Activated CD8-positive, alpha-beta memory T cell treated with anti-CD3 and anti-CD28 coated beads, Interleukin-2, amount 10 ng/mL, durations not matched to agents 7 days and 5 days (primary cell): ENCODE data around the gene NPBWR2. TPM values are rescaled to one million over a fixed set of nuclear protein-coding genes. Genes with fewer than 3 reads are reported as not detected.
A peak's percentile ranks its signal among the peaks of the same experiment; 100 is the strongest.
"Not testable (repeated sequence)": the region's sequence is repeated elsewhere in the genome, so short reads cannot be mapped to it uniquely, and the experiment has no call there.

Experiments used
- ATAC-seq: fragments of 150-1000 bp; cut with Tn5 transposase; one replicate; pipeline ENCODE4 v1.10.0; 2021; ENCODE audit warnings: moderate library complexity
- CTCF ChIA-PET: fragments of 350-600 bp; sonication (Branson Sonifier 250); formaldehyde crosslinking; loops from one replicate; lab custom pipeline; 2021; ENCODE audit warnings: antibody characterized with exemption; lab: Charles Lee
- DNase-seq: peaks from one replicate; pipeline ENCODE4 v3.0.0-alpha.2; 2020
- H3K27ac Mint-ChIP-seq: one replicate; pipeline ENCODE4 v1.8.0; 2021; ENCODE audit warnings: mild to moderate bottlenecking, mixed read lengths
- H3K27me3 Mint-ChIP-seq: one replicate; pipeline ENCODE4 v1.8.0; 2021; ENCODE audit warnings: mixed read lengths
- H3K36me3 Mint-ChIP-seq: one replicate; pipeline ENCODE4 v1.8.0; 2021; ENCODE audit warnings: mild to moderate bottlenecking, mixed read lengths
- H3K4me1 Mint-ChIP-seq: one replicate; pipeline ENCODE4 v1.8.0; 2021; ENCODE audit warnings: mixed read lengths
- H3K4me3 Mint-ChIP-seq: one replicate; pipeline ENCODE4 v1.8.0; 2021; ENCODE audit warnings: mild to moderate bottlenecking, moderate library complexity, mixed read lengths
- H3K9me3 Mint-ChIP-seq: one replicate; pipeline ENCODE4 v1.8.0; 2022; ENCODE audit warnings: low read depth, mixed read lengths
- total RNA-seq, 2 experiments: library from RNA; stranded (reverse); gene quantifications; one replicate each; pipeline ENCODE4 v1.2.3, GENCODE V29; 2021

NPBWR2 gene
- total RNA-seq, 2 experiments from 2014 or later, result not detected

DNA sequence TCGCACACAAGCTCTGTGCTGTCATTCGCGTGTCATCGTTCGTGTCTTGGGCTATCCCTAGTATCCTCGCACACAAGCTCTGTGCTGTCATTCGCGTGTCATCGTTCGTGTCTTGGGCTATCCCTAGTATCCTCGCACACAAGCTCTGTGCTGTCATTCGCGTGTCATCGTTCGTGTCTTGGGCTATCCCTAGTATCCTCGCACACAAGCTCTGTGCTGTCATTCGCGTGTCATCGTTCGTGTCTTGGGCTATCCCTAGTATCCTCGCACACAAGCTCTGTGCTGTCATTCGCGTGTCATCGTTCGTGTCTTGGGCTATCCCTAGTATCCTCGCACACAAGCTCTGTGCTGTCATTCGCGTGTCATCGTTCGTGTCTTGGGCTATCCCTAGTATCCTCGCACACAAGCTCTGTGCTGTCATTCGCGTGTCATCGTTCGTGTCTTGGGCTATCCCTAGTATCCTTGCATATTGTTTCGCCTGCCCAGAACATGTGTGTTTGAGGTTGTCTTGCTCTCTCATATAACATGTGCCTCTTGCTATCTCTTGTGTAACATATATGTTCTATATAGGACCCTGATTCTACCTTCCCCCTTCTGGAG, 20.0 kb downstream of the NPBWR2 start:
- not testable (repeated sequence) for H3K27ac Mint-ChIP-seq, H3K36me3 Mint-ChIP-seq, H3K4me3 Mint-ChIP-seq, ATAC-seq, DNase-seq, H3K9me3 Mint-ChIP-seq
- CTCF ChIA-PET, result interaction anchor here (1.2 kb wide), 1 partner anchor 33 kb away, joined by 4 read pairs; no protein-coding TSS in a partner anchor
- Mint-ChIP-seq H3K27me3 (peaks cover 26% of the 10 kb centered on the region), H3K4me1 (peaks cover 11% of the 10 kb centered on the region)

- Mint-ChIP-seq H3K4me3 (no peak overlapping the region), H3K9me3 (peaks cover 2% of the 10 kb centered on the region), H3K36me3 (no peaks in the 10 kb centered on the region), H3K27ac (no peak overlapping the region), H3K27me3 (peaks cover 27% of the 10 kb centered on the region), H3K4me1 (peaks cover 16% of the 10 kb centered on the region)
- DNase-seq, result no peak
- CTCF ChIA-PET, result interaction anchor here (1.0 to 4.8 kb wide), 4 partner anchors 9 to 48 kb away, joined by 3 to 30 read pairs (median 4); no protein-coding TSS in a partner anchor
- ATAC-seq, result no peak
These were observed 20.6 kb downstream of the NPBWR2 start for GRCh38 chr20:64086801-64087200.

GRCh38 chr20:64084685-64085152, 22.6 kb downstream of the NPBWR2 start:
- Mint-ChIP-seq H3K27ac (no peak overlapping the region), H3K27me3 (peaks cover 30% of the 10 kb centered on the region), H3K9me3 (peaks cover 2% of the 10 kb centered on the region), H3K36me3 (no peaks in the 10 kb centered on the region), H3K4me3 (peak overlapping the region; percentile 54), H3K4me1 (peaks cover 22% of the 10 kb centered on the region)
- DNase-seq (no peak), ATAC-seq (no peak)
- CTCF ChIA-PET, result interaction anchor here (1.2 to 8.4 kb wide), 10 partner anchors 11 to 201 kb away, joined by 4 to 110 read pairs (median 6); partner anchors contain the start of gene TCEA2

DNA sequence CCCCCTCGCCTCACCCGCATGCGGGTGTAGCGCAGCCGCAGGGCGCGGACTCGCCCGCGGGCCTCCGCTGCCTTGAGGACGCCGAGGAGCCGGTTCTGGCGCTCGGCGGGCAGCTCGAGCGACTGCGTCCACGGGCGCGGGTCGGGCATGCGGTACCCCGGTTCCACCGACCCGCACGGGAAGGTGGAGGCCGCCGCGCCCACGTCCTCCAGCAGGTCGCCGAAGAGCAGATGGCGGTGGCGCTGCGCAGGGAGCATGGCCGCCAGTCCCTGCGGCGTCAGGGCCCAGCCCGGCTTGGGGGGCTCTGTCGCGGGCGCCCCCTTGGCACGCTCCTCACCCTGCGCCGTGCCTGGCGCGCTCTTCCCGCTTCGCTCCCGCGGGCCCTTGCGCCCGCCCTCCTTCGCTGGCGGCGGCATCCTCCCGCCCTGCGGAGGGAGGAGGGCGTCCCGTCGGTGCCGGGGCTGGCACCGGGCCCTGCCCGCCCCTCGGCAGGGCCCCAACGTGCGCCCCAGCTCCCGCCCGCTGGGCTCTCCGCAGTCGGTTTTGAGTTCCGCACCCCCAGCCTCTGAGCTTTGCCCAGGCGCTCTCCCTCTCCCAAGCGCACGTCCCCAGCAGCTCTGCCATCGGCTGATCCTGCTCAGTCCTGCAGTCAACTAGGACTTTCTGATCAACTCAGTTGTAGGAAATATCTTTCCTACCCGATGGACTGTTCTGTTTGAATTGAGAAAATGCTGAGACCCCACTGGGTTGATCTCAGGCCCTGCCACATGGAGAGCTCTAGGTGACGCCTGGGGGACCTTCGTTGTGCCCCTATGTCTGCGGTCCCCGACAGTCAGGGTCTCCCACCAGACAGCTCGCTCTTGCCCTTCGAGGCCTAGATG, 23.3 kb downstream of the NPBWR2 start, which contains the start of gene LKAAEAR1:
Gene LKAAEAR1 (minus strand): TSS at position 595 of the 881 bp plus-strand sequence. CDS start 179 bp downstream, at position 416.
- Mint-ChIP-seq H3K4me3 (peak within 1 kb of the TSS; percentile 58), H3K9me3 (peaks cover 2% of the 10 kb centered on the region), H3K27ac (no peak within 1 kb of the TSS), H3K27me3 (peaks cover 30% of the 10 kb centered on the region), H3K36me3 (peaks cover 1% of the 10 kb centered on the region), H3K4me1 (peaks cover 22% of the 10 kb centered on the region)
- ATAC-seq, result no peak
- CTCF ChIA-PET, result interaction anchor here (0.7 to 8.4 kb wide), 17 partner anchors 12 to 588 kb away, joined by 3 to 110 read pairs (median 5); partner anchors contain the start of genes NPBWR2, PCMTD2, SAMD10 and TCEA2
- no peak for DNase-seq

DNA sequence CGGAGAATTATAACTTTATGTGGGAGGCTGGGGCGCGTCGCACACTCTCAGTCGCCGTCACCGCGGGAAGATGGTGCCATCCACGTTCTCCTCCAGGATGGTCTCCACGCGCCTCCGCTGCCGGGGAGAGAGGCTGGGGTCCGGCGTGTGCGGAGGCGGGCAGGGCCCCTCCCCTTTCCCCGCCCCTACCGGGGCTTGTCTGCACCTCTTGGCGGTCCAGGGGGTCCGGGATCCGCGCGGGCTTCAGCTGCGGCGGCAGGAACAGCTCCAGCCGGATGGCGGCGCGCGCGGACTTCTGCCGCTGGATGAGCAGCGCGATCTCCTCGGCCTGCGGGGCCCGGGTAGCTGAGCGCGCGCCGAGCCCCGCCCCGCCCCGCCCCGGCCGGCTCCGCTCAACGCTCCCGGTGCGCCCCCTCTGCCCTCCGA, 24.0 kb downstream of the NPBWR2 start:
- H3K4me1 Mint-ChIP-seq, result peaks cover 22% of the 10 kb centered on the region
- H3K36me3 Mint-ChIP-seq, result peaks cover 4% of the 10 kb centered on the region
- peaks cover 2% of the 10 kb centered on the region for H3K9me3 Mint-ChIP-seq
- H3K27me3 Mint-ChIP-seq, result peaks cover 30% of the 10 kb centered on the region
- ATAC-seq (peak; percentile 48), DNase-seq (peak; percentile 78)
- H3K4me3 Mint-ChIP-seq, result peak overlapping the region; percentile 58
- no peak overlapping the region for H3K27ac Mint-ChIP-seq
- CTCF ChIA-PET, result interaction anchor here (0.7 to 8.4 kb wide), 17 partner anchors 12 to 587 kb away, joined by 3 to 110 read pairs (median 5); partner anchors contain the start of genes NPBWR2, PCMTD2, SAMD10 and TCEA2

DNA sequence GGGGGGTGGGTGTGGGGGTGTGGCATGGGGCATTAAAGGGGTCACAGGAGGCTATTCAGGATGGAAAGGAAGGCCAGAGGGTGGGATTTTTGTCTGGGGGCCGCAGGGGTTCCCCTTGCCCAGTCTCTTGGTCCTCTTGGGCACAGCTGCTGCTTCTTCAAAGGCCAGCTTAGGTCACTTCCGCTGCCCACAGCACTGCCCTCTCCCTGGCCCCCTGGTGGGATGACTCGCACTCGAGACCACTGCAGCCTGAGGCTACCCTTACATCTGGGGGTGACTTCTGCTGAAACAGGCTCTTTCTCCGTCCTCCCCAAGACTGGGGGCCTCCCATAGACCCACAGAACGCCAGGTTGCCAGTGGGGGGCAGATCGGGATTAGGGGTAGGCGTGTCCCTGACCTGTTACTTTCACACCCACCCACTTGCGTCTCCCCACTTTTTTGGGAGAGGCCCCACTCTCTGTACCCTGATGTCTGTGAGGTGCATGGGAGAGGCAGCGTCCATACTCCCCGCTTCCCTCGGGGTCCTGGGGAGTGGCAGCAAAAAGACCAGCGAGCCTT, 24.5 kb downstream of the NPBWR2 start:
- no peak overlapping the region for H3K27ac Mint-ChIP-seq
- ATAC-seq, result no peak
- CTCF ChIA-PET, result interaction anchor here (1.0 to 8.4 kb wide), 15 partner anchors 13 to 587 kb away, joined by 3 to 110 read pairs (median 5); partner anchors contain the start of genes NPBWR2, PCMTD2, SAMD10 and TCEA2
- peaks cover 30% of the 10 kb centered on the region for H3K27me3 Mint-ChIP-seq
- peaks cover 5% of the 10 kb centered on the region for H3K36me3 Mint-ChIP-seq
- DNase-seq, result no peak
- H3K9me3 Mint-ChIP-seq, result peaks cover 2% of the 10 kb centered on the region
- peaks cover 22% of the 10 kb centered on the region for H3K4me1 Mint-ChIP-seq
- peak overlapping the region; percentile 58 for H3K4me3 Mint-ChIP-seq

DNA sequence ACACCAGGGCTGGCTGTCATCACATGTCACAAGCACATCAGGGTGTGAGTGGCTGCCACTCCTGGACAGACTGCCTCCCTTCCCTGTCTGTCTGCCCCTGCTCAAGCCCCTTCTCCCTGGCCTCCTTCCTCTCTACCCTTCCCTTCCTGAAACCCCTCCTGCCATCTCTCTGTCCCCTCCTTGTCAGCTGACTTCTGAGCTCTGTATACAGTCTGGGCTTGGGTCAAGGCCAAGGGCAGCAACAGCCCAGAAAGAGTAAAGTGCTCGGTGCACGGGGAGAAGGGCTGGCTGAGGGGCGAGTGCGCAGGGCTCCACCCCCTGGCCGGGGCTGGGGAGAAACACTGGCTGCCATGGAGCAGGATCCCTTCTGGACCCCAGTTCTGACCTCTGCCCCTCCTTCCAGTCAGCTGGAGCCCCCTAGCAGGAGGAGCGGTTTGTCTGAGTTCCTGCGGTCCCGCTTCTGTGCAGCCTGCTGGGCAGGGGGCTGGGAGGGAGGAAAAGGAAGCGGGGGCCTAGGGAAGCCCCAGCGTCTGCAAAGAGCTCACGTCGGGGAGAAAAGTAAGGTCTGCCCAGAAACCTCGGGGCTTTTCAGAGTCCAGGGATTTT, 25.1 kb downstream of the NPBWR2 start:
- DNase-seq (no peak), ATAC-seq (no peak)
- H3K4me3 Mint-ChIP-seq, result no peak overlapping the region
- peaks cover 30% of the 10 kb centered on the region for H3K27me3 Mint-ChIP-seq
- peaks cover 23% of the 10 kb centered on the region for H3K4me1 Mint-ChIP-seq
- H3K9me3 Mint-ChIP-seq, result peaks cover 2% of the 10 kb centered on the region
- CTCF ChIA-PET, result interaction anchor here (1.4 to 8.4 kb wide), 4 partner anchors 39 to 102 kb away, joined by 3 to 110 read pairs (median 18); no protein-coding TSS in a partner anchor
- H3K27ac Mint-ChIP-seq, result no peak overlapping the region
- peaks cover 9% of the 10 kb centered on the region for H3K36me3 Mint-ChIP-seq

DNA sequence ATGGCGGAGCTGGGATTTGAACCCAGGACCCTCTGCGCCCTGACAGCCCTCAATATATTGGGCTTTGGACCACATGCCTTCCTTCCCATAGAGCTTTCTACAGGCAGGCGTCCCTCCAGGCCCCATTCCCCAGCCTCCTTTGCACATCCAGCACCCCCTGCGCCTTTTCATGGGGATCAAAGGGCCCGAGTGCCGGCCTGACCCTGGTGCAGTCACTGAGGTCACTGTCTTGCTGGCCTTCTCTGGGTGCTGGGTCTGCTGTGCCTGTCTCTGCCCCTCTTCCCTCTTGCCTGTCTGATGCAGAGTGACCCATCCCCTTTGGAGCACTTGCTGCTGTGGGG, 25.8 kb downstream of the NPBWR2 start:
- Mint-ChIP-seq H3K36me3 (peaks cover 10% of the 10 kb centered on the region), H3K27ac (no peak overlapping the region), H3K9me3 (peaks cover under 1% of the 10 kb centered on the region), H3K4me1 (peaks cover 26% of the 10 kb centered on the region), H3K4me3 (no peak overlapping the region), H3K27me3 (peaks cover 30% of the 10 kb centered on the region)
- DNase-seq, result no peak
- ATAC-seq, result no peak
- CTCF ChIA-PET, result interaction anchor here (1.4 to 8.4 kb wide), 5 partner anchors 14 to 101 kb away, joined by 3 to 110 read pairs (median 35); no protein-coding TSS in a partner anchor

GRCh38 chr20:64080813-64081623, 26.3 kb downstream of the NPBWR2 start:
- CTCF ChIA-PET, result interaction anchor here (0.9 to 8.4 kb wide), 6 partner anchors 14 to 101 kb away, joined by 3 to 110 read pairs (median 19); no protein-coding TSS in a partner anchor
- peak overlapping the region; percentile 62 for H3K27ac Mint-ChIP-seq
- peaks cover 31% of the 10 kb centered on the region for H3K4me1 Mint-ChIP-seq
- no peak for ATAC-seq
- peaks cover 10% of the 10 kb centered on the region for H3K36me3 Mint-ChIP-seq
- H3K27me3 Mint-ChIP-seq, result peaks cover 26% of the 10 kb centered on the region
- no peaks in the 10 kb centered on the region for H3K9me3 Mint-ChIP-seq
- no peak for DNase-seq
- H3K4me3 Mint-ChIP-seq, result peak overlapping the region; percentile 67

DNA sequence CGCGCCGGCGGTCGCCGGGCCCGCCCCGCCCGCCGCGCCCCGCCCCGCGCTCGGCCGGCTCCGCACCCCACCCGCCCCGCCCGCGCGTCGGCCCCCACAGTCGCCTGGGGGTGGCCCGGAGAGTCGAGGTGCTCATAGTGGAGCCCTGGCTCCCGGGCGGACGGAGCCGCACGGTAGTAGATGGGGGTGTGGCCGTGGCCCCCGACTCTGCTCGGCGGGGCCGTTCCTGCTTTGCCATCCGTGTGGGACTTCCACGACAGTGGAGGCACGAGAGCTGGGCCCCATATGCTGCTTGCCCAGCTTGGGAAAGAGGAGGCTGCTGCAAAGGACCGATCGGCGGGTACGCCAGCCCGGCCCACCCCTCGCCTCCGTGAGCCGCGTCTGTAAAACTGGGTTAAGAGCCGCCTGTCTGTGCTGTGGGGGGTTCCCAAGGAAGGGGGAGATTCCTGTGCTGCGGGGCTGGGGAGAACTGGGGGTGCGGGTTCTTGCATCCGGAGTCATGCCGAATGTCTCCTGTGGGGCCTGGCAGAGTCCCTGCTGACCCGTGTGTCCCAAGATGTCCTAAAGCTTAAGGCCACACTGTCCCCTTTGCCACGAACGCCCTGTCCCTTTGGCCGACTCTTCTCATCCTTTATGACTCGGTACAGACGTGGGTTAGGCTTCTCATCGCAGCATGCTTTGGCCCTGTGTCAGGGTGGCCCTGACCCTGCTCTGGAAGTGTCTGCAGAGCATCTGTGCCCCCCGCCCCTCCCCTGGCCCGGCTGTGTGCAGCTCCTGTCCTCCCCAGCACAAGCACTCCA, 27.2 kb downstream of the NPBWR2 start, which contains the start of gene OPRL1:
Gene OPRL1 (plus strand): TSS at position 70 of the 800 bp plus-strand sequence. CDS start 12,639 bp downstream, outside the sequence.
- Mint-ChIP-seq H3K27ac (peak within 1 kb of the TSS; percentile 88), H3K4me1 (peaks cover 38% of the 10 kb centered on the region), H3K36me3 (peaks cover 13% of the 10 kb centered on the region), H3K9me3 (no peaks in the 10 kb centered on the region), H3K27me3 (peaks cover 17% of the 10 kb centered on the region), H3K4me3 (peak within 1 kb of the TSS; percentile 87)
- CTCF ChIA-PET, result interaction anchor here (0.9 to 8.4 kb wide), 10 partner anchors 13 to 543 kb away, joined by 3 to 110 read pairs (median 6); partner anchors contain the start of genes PRPF6 and PTK6
- ATAC-seq (peak; percentile 8), DNase-seq (no peak)
